Measurements from ENCODE around the gene HSPB8. TPM values are rescaled to one million over a fixed set of nuclear protein-coding genes. Genes with fewer than 3 reads are reported as not detected.
A peak's percentile ranks its signal among the peaks of the same experiment; 100 is the strongest.

The HSPB8 gene
- total and polyA plus RNA-seq, 2 of the 8 experiments (the other 6 are each of a cell fraction or from before 2014, with no cell fraction given) = 11.7 to 28.2 TPM

- TF ChIP-seq CHD7 (IDR thresholded peaks at IDR 0.05; ENCODE audit: insufficient replicate concordance, low read length) (no peak), SRF (IDR thresholded peaks at IDR 0.05; ENCODE audit: low read depth, low read length) (no peak), ATF3 (IDR thresholded peaks at IDR 0.05; ENCODE audit: insufficient read depth, low read depth, low read length) (no peak), SIN3A (conservative IDR thresholded peaks at IDR 0.05 in 1 of 2, IDR thresholded peaks at IDR 0.05 in 1 of 2; ENCODE audit: low read depth in 1 of 2, low read length in 2 of 2) (0 out of 4 replicates have a peak, but pooled peaks of 1 of the 2 experiments have one; percentile 11), TAF7 (optimal IDR thresholded peaks at IDR 0.05; ENCODE audit: borderline replicate concordance, low read depth, low read length) (peak; percentile 35), BRCA1 (IDR thresholded peaks at IDR 0.05; ENCODE audit: low read depth, low read length) (no peak), RBBP5 (IDR thresholded peaks at IDR 0.05; ENCODE audit: borderline replicate concordance, low read depth, low read length) (peak; percentile 53), CBX8 (IDR thresholded peaks at IDR 0.05; ENCODE audit: borderline replicate concordance, low read depth, low read length) (no peak)
Measured at GRCh38 chr12:119153477-119154434, 25.0 kb upstream of the HSPB8 start (continued).

All from H1 (cell line).